Measurements from ENCODE around the gene SORBS2.

GRCh38 chr4:185591679-185592141 lies 220.3 kb downstream of the SORBS2 start:
- TF ChIP-seq, protein P1, sequence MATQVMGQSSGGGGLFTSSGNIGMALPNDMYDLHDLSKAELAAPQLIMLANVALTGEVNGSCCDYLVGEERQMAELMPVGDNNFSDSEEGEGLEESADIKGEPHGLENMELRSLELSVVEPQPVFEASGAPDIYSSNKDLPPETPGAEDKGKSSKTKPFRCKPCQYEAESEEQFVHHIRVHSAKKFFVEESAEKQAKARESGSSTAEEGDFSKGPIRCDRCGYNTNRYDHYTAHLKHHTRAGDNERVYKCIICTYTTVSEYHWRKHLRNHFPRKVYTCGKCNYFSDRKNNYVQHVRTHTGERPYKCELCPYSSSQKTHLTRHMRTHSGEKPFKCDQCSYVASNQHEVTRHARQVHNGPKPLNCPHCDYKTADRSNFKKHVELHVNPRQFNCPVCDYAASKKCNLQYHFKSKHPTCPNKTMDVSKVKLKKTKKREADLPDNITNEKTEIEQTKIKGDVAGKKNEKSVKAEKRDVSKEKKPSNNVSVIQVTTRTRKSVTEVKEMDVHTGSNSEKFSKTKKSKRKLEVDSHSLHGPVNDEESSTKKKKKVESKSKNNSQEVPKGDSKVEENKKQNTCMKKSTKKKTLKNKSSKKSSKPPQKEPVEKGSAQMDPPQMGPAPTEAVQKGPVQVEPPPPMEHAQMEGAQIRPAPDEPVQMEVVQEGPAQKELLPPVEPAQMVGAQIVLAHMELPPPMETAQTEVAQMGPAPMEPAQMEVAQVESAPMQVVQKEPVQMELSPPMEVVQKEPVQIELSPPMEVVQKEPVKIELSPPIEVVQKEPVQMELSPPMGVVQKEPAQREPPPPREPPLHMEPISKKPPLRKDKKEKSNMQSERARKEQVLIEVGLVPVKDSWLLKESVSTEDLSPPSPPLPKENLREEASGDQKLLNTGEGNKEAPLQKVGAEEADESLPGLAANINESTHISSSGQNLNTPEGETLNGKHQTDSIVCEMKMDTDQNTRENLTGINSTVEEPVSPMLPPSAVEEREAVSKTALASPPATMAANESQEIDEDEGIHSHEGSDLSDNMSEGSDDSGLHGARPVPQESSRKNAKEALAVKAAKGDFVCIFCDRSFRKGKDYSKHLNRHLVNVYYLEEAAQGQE (IDR thresholded peaks at IDR 0.05; ENCODE audit: low read depth), result no peak
- no peak for TF ChIP-seq CTCF (IDR thresholded peaks at IDR 0.05 in 2 of 3, conservative IDR thresholded peaks at IDR 0.05 in 1 of 3; ENCODE audit: borderline replicate concordance in 1 of 3, insufficient read depth in 1 of 3, low read depth in 2 of 3, low read length in 2 of 3)
